HEK293 (cell line): ENCODE measurements around the gene ITPKC.

Experiments used
- CTCF ChIP-seq: fragments of 450-650 bp; formaldehyde crosslinking; IDR thresholded peaks from 2 replicates; pipeline ENCODE4 v1.5.1; 2016; ENCODE audit warnings: missing biosample characterization, missing genetic modification characterization
- EGR2 ChIP-seq: fragments of 450-650 bp; formaldehyde crosslinking; IDR thresholded peaks from 2 replicates; pipeline ENCODE4 v1.5.1; 2016; ENCODE audit warnings: low read depth, missing biosample characterization, missing genetic modification characterization
- HOXA7 ChIP-seq: sonication (generic); formaldehyde crosslinking; IDR thresholded peaks from 2 replicates; pipeline ENCODE4 v1.8.1; 2022; ENCODE audit warnings: missing genetic modification reagents, borderline replicate concordance
- PRDM2 ChIP-seq: fragments of 450-650 bp; formaldehyde crosslinking; IDR thresholded peaks from 2 replicates; pipeline ENCODE4 v1.5.1; 2016; ENCODE audit warnings: missing biosample characterization, missing genetic modification characterization, borderline replicate concordance
- SCRT1 ChIP-seq: fragments of 450-650 bp; formaldehyde crosslinking; IDR thresholded peaks from 2 replicates; pipeline ENCODE4 v1.5.1; 2016; ENCODE audit warnings: missing biosample characterization, missing genetic modification characterization, borderline replicate concordance
- YY1 ChIP-seq: fragments of 450-650 bp; formaldehyde crosslinking; IDR thresholded peaks from 2 replicates; pipeline ENCODE4 v1.5.1; 2018; ENCODE audit warnings: missing biosample characterization, missing genetic modification characterization
- ZFP3 ChIP-seq: fragments of 450-650 bp; formaldehyde crosslinking; IDR thresholded peaks from 2 replicates; pipeline ENCODE4 v1.5.1; 2016; ENCODE audit warnings: low read depth, missing biosample characterization, missing genetic modification characterization
- ZFP69B ChIP-seq: fragments of 450-650 bp; formaldehyde crosslinking; IDR thresholded peaks from 2 replicates; pipeline ENCODE4 v1.5.1; 2016; ENCODE audit warnings: missing biosample characterization, missing genetic modification characterization
- ZIC2 ChIP-seq: fragments of 450-650 bp; formaldehyde crosslinking; IDR thresholded peaks from 2 replicates; pipeline ENCODE4 v1.5.1; 2016; ENCODE audit warnings: missing biosample characterization, missing genetic modification characterization
- ZNF112 ChIP-seq: fragments of 450-650 bp; formaldehyde crosslinking; IDR thresholded peaks from 2 replicates; pipeline ENCODE4 v1.5.0; 2017; ENCODE audit warnings: missing biosample characterization, missing genetic modification characterization
- ZNF114 ChIP-seq: fragments of 450-650 bp; formaldehyde crosslinking; IDR thresholded peaks from 2 replicates; pipeline ENCODE4 v1.5.0; 2017; ENCODE audit warnings: missing biosample characterization, missing genetic modification characterization
- ZNF169 ChIP-seq: fragments of 450-650 bp; formaldehyde crosslinking; IDR thresholded peaks from 2 replicates; pipeline ENCODE4 v1.5.1; 2016; ENCODE audit warnings: missing biosample characterization, missing genetic modification characterization
- ZNF18 ChIP-seq: fragments of 450-650 bp; formaldehyde crosslinking; IDR thresholded peaks from 2 replicates; pipeline ENCODE4 v1.5.1; 2016; ENCODE audit warnings: missing biosample characterization, missing genetic modification characterization
- ZNF2 ChIP-seq: fragments of 450-650 bp; formaldehyde crosslinking; IDR thresholded peaks from 2 replicates; pipeline ENCODE4 v1.5.1; 2016; ENCODE audit warnings: missing biosample characterization, missing genetic modification characterization
- ZNF24 ChIP-seq: fragments of 450-650 bp; formaldehyde crosslinking; IDR thresholded peaks from 2 replicates; pipeline ENCODE4 v1.5.1; 2016; ENCODE audit warnings: missing biosample characterization, missing genetic modification characterization
- ZNF274 ChIP-seq, 2 experiments: fragments of 200-500 bp in 1 of 2; fragments of 450-650 bp in 1 of 2; sonication (Bioruptor generic) in 1 of 2; formaldehyde crosslinking in 1 of 2; IDR thresholded peaks; 2 replicates each; pipeline versions ENCODE4 v1.5.1 to v1.6.1; 2014 to 2016; ENCODE audit warnings: borderline replicate concordance in 1 of 2, inconsistent platforms in 1 of 2, low read length in 1 of 2, missing biosample characterization in 1 of 2, missing genetic modification characterization in 1 of 2
- ZNF292 ChIP-seq: fragments of 450-650 bp; formaldehyde crosslinking; IDR thresholded peaks from 2 replicates; pipeline ENCODE4 v1.5.1; 2016; ENCODE audit warnings: low read depth, missing biosample characterization, missing genetic modification characterization, borderline replicate concordance
- ZNF324 ChIP-seq: fragments of 450-650 bp; formaldehyde crosslinking; IDR thresholded peaks from 2 replicates; pipeline ENCODE4 v1.5.1; 2016; ENCODE audit warnings: missing biosample characterization, missing genetic modification characterization
- ZNF341 ChIP-seq: fragments of 450-650 bp; formaldehyde crosslinking; IDR thresholded peaks from 2 replicates; pipeline ENCODE4; 2016; ENCODE audit warnings: low read depth, missing biosample characterization, missing genetic modification characterization
- ZNF488 ChIP-seq: fragments of 450-650 bp; formaldehyde crosslinking; IDR thresholded peaks from 2 replicates; pipeline ENCODE4 v1.5.1; 2016; ENCODE audit warnings: missing biosample characterization, missing genetic modification characterization
- ZNF521 ChIP-seq: fragments of 450-650 bp; formaldehyde crosslinking; IDR thresholded peaks from 2 replicates; pipeline ENCODE4 v1.5.1; 2017; ENCODE audit warnings: missing biosample characterization, mild to moderate bottlenecking, missing genetic modification characterization
- ZNF530 ChIP-seq: fragments of 450-650 bp; formaldehyde crosslinking; IDR thresholded peaks from 2 replicates; pipeline ENCODE4 v1.5.1; 2016; ENCODE audit warnings: low read depth, missing biosample characterization, missing genetic modification characterization
- ZNF624 ChIP-seq: fragments of 450-650 bp; formaldehyde crosslinking; IDR thresholded peaks from 2 replicates; pipeline ENCODE4 v1.5.1; 2017; ENCODE audit warnings: missing biosample characterization, missing genetic modification characterization
- ZNF639 ChIP-seq: fragments of 450-650 bp; formaldehyde crosslinking; IDR thresholded peaks from 2 replicates; pipeline ENCODE4 v1.5.1; 2016; ENCODE audit warnings: missing biosample characterization, missing genetic modification characterization
- ZNF785 ChIP-seq: fragments of 450-650 bp; formaldehyde crosslinking; IDR thresholded peaks from 2 replicates; pipeline ENCODE4 v1.5.1; 2016; ENCODE audit warnings: missing biosample characterization, missing genetic modification characterization
- ZSCAN30 ChIP-seq: fragments of 450-650 bp; IDR thresholded peaks from 2 replicates; pipeline ENCODE4 v1.5.1; 2018; ENCODE audit warnings: missing biosample characterization, mild to moderate bottlenecking, missing genetic modification characterization, moderate library complexity

Gene ITPKC

GRCh38 chr19:40752257-40752781 is 35.4 kb downstream of the ITPKC start (continued):
- no peak for TF ChIP-seq ZNF274 (IDR thresholded peaks at IDR 0.05; ENCODE audit: low read length)
- no peak for TF ChIP-seq ZNF274 (tag by site-specific recombination; IDR thresholded peaks at IDR 0.05; ENCODE audit: borderline replicate concordance)
- TF ChIP-seq ZIC2 (tag by site-specific recombination), result no peak
- no peak for TF ChIP-seq ZNF324 (tag by site-specific recombination)
- TF ChIP-seq ZNF18 (tag by site-specific recombination), result no peak; the same call in 1 of the 2 replicates
- no peak for TF ChIP-seq ZNF341
- TF ChIP-seq EGR2 (tag by site-specific recombination), result peak; percentile 89
- no peak for TF ChIP-seq ZNF639 (tag by site-specific recombination)
- TF ChIP-seq ZNF24 (tag by site-specific recombination), result 0 out of 2 replicates have a peak, but pooled peaks have one; percentile 21
- TF ChIP-seq ZNF169 (tag by site-specific recombination), result no peak
- TF ChIP-seq ZFP69B (tag by site-specific recombination), result no peak
- TF ChIP-seq PRDM2 (tag by site-specific recombination), result no peak
- TF ChIP-seq ZNF488 (tag by site-specific recombination), result no peak
- TF ChIP-seq ZNF2 (tag by site-specific recombination), result peak; percentile 31; the same call in 1 of the 2 replicates
- TF ChIP-seq ZNF530 (tag by site-specific recombination), result no peak
- no peak for TF ChIP-seq ZNF624 (tag by site-specific recombination)
- TF ChIP-seq ZNF114 (tag by site-specific recombination), result no peak
- TF ChIP-seq CTCF, result no peak
- no peak for TF ChIP-seq ZNF785 (tag by site-specific recombination)
- no peak for TF ChIP-seq SCRT1 (tag by site-specific recombination)
- no peak for TF ChIP-seq ZSCAN30 (tag by site-specific recombination)
- no peak for TF ChIP-seq HOXA7
- no peak for TF ChIP-seq ZFP3 (tag by site-specific recombination)
- no peak for TF ChIP-seq ZNF521 (tag by site-specific recombination)
- TF ChIP-seq YY1 (tag by site-specific recombination), result no peak
- TF ChIP-seq ZNF292, result no peak
- TF ChIP-seq ZNF112 (tag by site-specific recombination), result no peak
